A549 treated with DMSO at 1 μM for 4 hours (cell line): ENCODE data around the gene NSG2. TPM values are rescaled to one million over a fixed set of nuclear protein-coding genes. Genes with fewer than 3 reads are reported as not detected.

Experiments
- total RNA-seq: library from RNA; stranded (reverse); fragments of 200-300 nt; extraction: Qiagen RNA extraction; gene quantifications from 5 replicates; pipeline ENCODE4 v1.2.3, GENCODE V29; 2022; ENCODE audit warnings: low read depth

Gene NSG2
- 0.05 TPM in 1 of 5 replicates, not detected in the others for total RNA-seq

DNA sequence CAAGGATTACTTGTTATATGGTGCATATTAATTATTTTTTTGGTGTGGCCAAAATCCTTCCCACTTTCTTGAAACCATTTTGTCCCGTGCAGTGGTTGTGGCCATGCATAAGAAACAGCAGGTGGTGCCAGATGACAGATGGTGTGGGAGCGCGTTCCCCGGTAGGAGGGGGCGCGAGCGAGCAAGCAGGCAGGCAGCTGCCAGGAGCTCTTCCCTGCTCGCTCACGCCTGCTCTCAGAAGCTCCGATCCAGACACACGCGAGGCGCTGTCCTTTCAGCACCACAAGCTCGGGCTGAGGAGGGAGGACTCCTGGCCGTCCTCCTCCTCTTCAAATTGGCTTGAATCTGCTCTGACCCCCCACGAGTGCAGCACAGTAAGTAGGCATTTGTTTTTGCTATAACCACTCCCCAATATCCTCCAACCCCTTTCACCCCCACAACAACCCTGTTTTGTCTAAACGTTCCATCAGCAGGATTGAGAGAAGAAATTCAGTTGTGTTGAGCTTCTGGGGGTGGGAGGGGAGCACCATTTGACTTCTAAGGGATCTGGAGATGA is at the start of gene NSG2:
Gene NSG2 (plus strand): TSS at position 237 of the 556 bp plus-strand sequence. CDS start 1,050 bp downstream, outside the sequence.

Other genes starting within 250 kb of the NSG2 start
- 7.9 to 11.6 TPM (median 9.0 TPM) in 5 replicates for gene CPEB4, start 157.4 kb upstream of the NSG2 start, total RNA-seq
- 0.05 TPM in 1 of 5 replicates, not detected in the others for gene C5orf47, start 56.5 kb upstream of the NSG2 start, total RNA-seq